Erythroblast (primary cell): ENCODE measurements around the gene APLNR.

Source experiments
- GATA1 ChIP-seq: IDR thresholded peaks from 2 replicates; pipeline ENCODE4 v1.6.1; 2011; ENCODE audit warnings: low read depth, mild to moderate bottlenecking, control low read depth, low read length, moderate library complexity
- POLR2A ChIP-seq: IDR thresholded peaks from 2 replicates; pipeline ENCODE4 v1.6.1; 2011; ENCODE audit warnings: mild to moderate bottlenecking, low read length

DNA sequence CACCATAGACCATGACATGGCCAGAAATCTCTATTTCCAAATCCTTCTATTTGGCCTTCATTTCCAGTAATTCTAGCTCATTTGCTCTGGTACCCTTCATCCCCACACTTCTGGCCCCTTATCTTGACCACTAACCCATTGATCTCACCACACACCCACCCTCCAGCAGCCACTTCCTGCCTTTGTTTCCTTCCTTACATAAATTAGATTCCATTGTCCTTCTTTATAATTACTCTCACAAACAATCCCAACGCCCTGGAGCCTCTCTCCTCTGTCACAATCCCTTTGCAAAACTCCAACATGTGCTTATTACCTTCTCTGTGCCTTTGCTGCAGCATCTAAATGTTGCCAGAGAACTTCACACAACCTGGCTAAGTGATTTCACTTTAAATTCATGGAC, 14.8 kb downstream of the APLNR start:
- no peak for TF ChIP-seq POLR2A
- TF ChIP-seq GATA1: no peak
